Right renal pelvis (tissue), 4 donors: ENCODE results near the gene PUSL1. TPM values are rescaled to one million over a fixed set of nuclear protein-coding genes. Genes with fewer than 3 reads are reported as not detected.

Source experiments
- polyA plus RNA-seq, 4 donors: library from polyadenylated mRNA; unstranded; fragments of 120-200 nt; gene quantifications; one replicate each; pipeline ENCODE4 v1.2.1, GENCODE V29; 2013; ENCODE audit not compliant: insufficient read length in 4 of 4

Gene PUSL1
- polyA plus RNA-seq, 4 donors = 6.5 to 12.2 (median 7.2) TPM

Other genes with a start within 250 kb of the PUSL1 start
- gene RNF223, start 234.3 kb upstream of the PUSL1 start, polyA plus RNA-seq = under 1 TPM; 0.14 to 0.88 (median 0.37) TPM
- gene C1orf159, start 192.5 kb upstream of the PUSL1 start, polyA plus RNA-seq = 10 to 100 TPM in 1 of 4 donors, 1 to 10 TPM in 3; 7.9 to 14.8 (median 9.5) TPM
- gene TTLL10, start 134.7 kb upstream of the PUSL1 start, polyA plus RNA-seq = under 1 TPM; 0.33 to 0.83 (median 0.63) TPM
- gene TNFRSF18, start 102.0 kb upstream of the PUSL1 start, polyA plus RNA-seq = 1 to 10 TPM in 1 of 4 donors, under 1 TPM in 2, not detected in 1; 0.29 to 1.1 (median 0.67) TPM
- 1 to 10 TPM; 1.6 to 2.5 (median 2.2) TPM for gene TNFRSF4, start 94.4 kb upstream of the PUSL1 start, polyA plus RNA-seq
- 100 to 1,000 TPM; 115 to 137 (median 133) TPM for gene SDF4, start 76.6 kb upstream of the PUSL1 start, polyA plus RNA-seq
- gene B3GALT6, start 76.4 kb upstream of the PUSL1 start, polyA plus RNA-seq = 10 to 100 TPM; 18.0 to 28.4 (median 20.6) TPM
- gene C1QTNF12, start 61.9 kb upstream of the PUSL1 start, polyA plus RNA-seq = 10 to 100 TPM in 2 of 4 donors, 1 to 10 TPM in 2; 9.0 to 20.6 (median 9.9) TPM
- gene UBE2J2, start 34.7 kb upstream of the PUSL1 start, polyA plus RNA-seq = 10 to 100 TPM; 47.7 to 57.5 (median 52.6) TPM
- 1 to 10 TPM; 4.2 to 8.5 (median 4.9) TPM for gene SCNN1D, start 28.2 kb upstream of the PUSL1 start, polyA plus RNA-seq
- 10 to 100 TPM; 21.7 to 38.7 (median 24.4) TPM for gene ACAP3, start 667 bp upstream of the PUSL1 start, polyA plus RNA-seq
- 100 to 1,000 TPM; 104 to 117 (median 110) TPM for gene INTS11, start 16.1 kb downstream of the PUSL1 start, polyA plus RNA-seq
- 10 to 100 TPM; 11.6 to 20.7 (median 14.5) TPM for gene CPTP, start 16.2 kb downstream of the PUSL1 start, polyA plus RNA-seq
- under 1 TPM; 0.22 to 0.56 (median 0.33) TPM for gene TAS1R3, start 22.7 kb downstream of the PUSL1 start, polyA plus RNA-seq
- gene DVL1, start 40.8 kb downstream of the PUSL1 start, polyA plus RNA-seq = 10 to 100 TPM; 27.0 to 56.4 (median 28.5) TPM
- gene MXRA8, start 50.0 kb downstream of the PUSL1 start, polyA plus RNA-seq = 100 to 1,000 TPM; 177 to 242 (median 190) TPM
- 100 to 1,000 TPM in 1 of 4 donors, 10 to 100 TPM in 3; 63.0 to 110 (median 64.3) TPM for gene AURKAIP1, start 66.6 kb downstream of the PUSL1 start, polyA plus RNA-seq
- 100 to 1,000 TPM; 232 to 273 (median 238) TPM for gene CCNL2, start 90.7 kb downstream of the PUSL1 start, polyA plus RNA-seq
- 100 to 1,000 TPM; 110 to 137 (median 115) TPM for gene MRPL20, start 98.7 kb downstream of the PUSL1 start, polyA plus RNA-seq
- 10 to 100 TPM in 2 of 4 donors, 1 to 10 TPM in 2; 6.6 to 19.9 (median 11.9) TPM for gene ANKRD65, start 112.7 kb downstream of the PUSL1 start, polyA plus RNA-seq
- gene VWA1, start 127.1 kb downstream of the PUSL1 start, polyA plus RNA-seq = 10 to 100 TPM; 53.9 to 92.3 (median 63.1) TPM
- 1 to 10 TPM; 1.4 to 3.1 (median 3.1) TPM for gene ATAD3C, start 141.1 kb downstream of the PUSL1 start, polyA plus RNA-seq
- 10 to 100 TPM in 2 of 4 donors, 1 to 10 TPM in 2; 9.1 to 15.9 (median 12.4) TPM for gene ATAD3B, start 163.2 kb downstream of the PUSL1 start, polyA plus RNA-seq
- gene ATAD3A, start 203.6 kb downstream of the PUSL1 start, polyA plus RNA-seq = 10 to 100 TPM; 20.2 to 25.6 (median 21.4) TPM
- gene TMEM240, start 232.0 kb downstream of the PUSL1 start, polyA plus RNA-seq = 1 to 10 TPM; 4.4 to 9.2 (median 4.9) TPM